Measurements from ENCODE around the gene HRH1. TPM values are rescaled to one million over a fixed set of nuclear protein-coding genes. Genes with fewer than 3 reads are reported as not detected.

HRH1 gene
- polyA plus RNA-seq, 1 donor (not counting 4 experiments of a cell fraction or from before 2014, with no cell fraction given): 13.9 TPM

GRCh38 chr3:11240496-11240895 is 86.2 kb downstream of the HRH1 start:
- no peak overlapping the region for H3K27ac ChIP-seq (ENCODE audit: control insufficient read depth, insufficient read depth, low read length)

GRCh38 chr3:11244121-11244677 is 89.9 kb downstream of the HRH1 start:
- H3K79me2 ChIP-seq (ENCODE audit: control insufficient read depth, insufficient read depth, low read length): peaks cover 39% of the 10 kb centered on the region
- H3K9me3 ChIP-seq (ENCODE audit: control insufficient read depth, low read depth, low read length): no peaks in the 10 kb centered on the region
- no peaks in the 10 kb centered on the region for H3K27me3 ChIP-seq (ENCODE audit: control insufficient read depth, extremely low read depth, insufficient read depth, low read length)
- H3K36me3 ChIP-seq (ENCODE audit: control insufficient read depth in 2 of 2, extremely low read depth in 1 of 2, insufficient read depth in 2 of 2, low read length in 2 of 2): peaks cover 2 to 12% of the 10 kb centered on the region in 2 experiments
- dilution Hi-C loops (cut with MboI; ENCODE audit: extremely low pct_ligation_motif_present, low sequenced_read_pairs): no loop called here
- no peak for DNase-seq (ENCODE audit: low read depth, low spot score)
- no peak overlapping the region for H3K9ac ChIP-seq (ENCODE audit: control insufficient read depth, extremely low read depth, insufficient read depth, low read length)
- H4K20me1 ChIP-seq (ENCODE audit: control insufficient read depth, extremely low read depth, insufficient read depth, low read length): no peaks in the 10 kb centered on the region
- H3K4me2 ChIP-seq (ENCODE audit: control insufficient read depth, extremely low read depth, insufficient read depth, low read depth, low read length): no peak overlapping the region
- no peak overlapping the region for H2AFZ ChIP-seq (ENCODE audit: control insufficient read depth, low read length)
- H3K27ac ChIP-seq (ENCODE audit: control insufficient read depth, insufficient read depth, low read length): peak overlapping the region; percentile 72
- no peak overlapping the region for H3K4me3 ChIP-seq (ENCODE audit: control insufficient read depth in 2 of 3, extremely low read depth in 1 of 3, insufficient read depth in 2 of 3, low read depth in 1 of 3, low read length in 3 of 3)
- TF ChIP-seq CTCF (optimal IDR thresholded peaks at IDR 0.05 in 1 of 3, IDR thresholded peaks at IDR 0.05 in 1 of 3, conservative IDR thresholded peaks at IDR 0.05 in 1 of 3; ENCODE audit: extremely low read depth in 1 of 3, insufficient read depth in 2 of 3, low read length in 3 of 3) (no peak), EZH2 (IDR thresholded peaks at IDR 0.05; ENCODE audit: low read length) (no peak)
- FAIRE-seq: peak; percentile 78
- peaks cover 5% of the 10 kb centered on the region for H3K9me1 ChIP-seq (ENCODE audit: control insufficient read depth, extremely low read depth, insufficient read depth, low read length)
- H3K4me1 ChIP-seq (ENCODE audit: control insufficient read depth, extremely low read depth, insufficient read depth, low read length): peaks cover 42% of the 10 kb centered on the region

More at GRCh38 chr3:11240496-11240895, 86.2 kb downstream of the HRH1 start:
- Histone ChIP-seq H3K27me3 (ENCODE audit: control insufficient read depth, extremely low read depth, insufficient read depth, low read length) (no peaks in the 10 kb centered on the region), H4K20me1 (ENCODE audit: control insufficient read depth, extremely low read depth, insufficient read depth, low read length) (no peaks in the 10 kb centered on the region), H3K9ac (ENCODE audit: control insufficient read depth, extremely low read depth, insufficient read depth, low read length) (no peak overlapping the region), H3K9me1 (ENCODE audit: control insufficient read depth, extremely low read depth, insufficient read depth, low read length) (peaks cover 2% of the 10 kb centered on the region), H2AFZ (ENCODE audit: control insufficient read depth, low read length) (no peak overlapping the region), H3K4me3 (ENCODE audit: control insufficient read depth in 2 of 3, extremely low read depth in 1 of 3, insufficient read depth in 2 of 3, low read depth in 1 of 3, low read length in 3 of 3) (no peak overlapping the region), H3K4me1 (ENCODE audit: control insufficient read depth, extremely low read depth, insufficient read depth, low read length) (peaks cover 48% of the 10 kb centered on the region), H3K4me2 (ENCODE audit: control insufficient read depth, extremely low read depth, insufficient read depth, low read depth, low read length) (no peak overlapping the region), H3K36me3 (ENCODE audit: control insufficient read depth in 2 of 2, extremely low read depth in 1 of 2, insufficient read depth in 2 of 2, low read length in 2 of 2) (peaks cover 4% of the 10 kb centered on the region in 2 experiments), H3K79me2 (ENCODE audit: control insufficient read depth, insufficient read depth, low read length) (peaks cover 23% of the 10 kb centered on the region), H3K9me3 (ENCODE audit: control insufficient read depth, low read depth, low read length) (no peaks in the 10 kb centered on the region)
- DNase-seq (ENCODE audit: low read depth, low spot score) (no peak), FAIRE-seq (no peak)
- TF ChIP-seq EZH2 (IDR thresholded peaks at IDR 0.05; ENCODE audit: low read length) (no peak), CTCF (optimal IDR thresholded peaks at IDR 0.05 in 1 of 3, IDR thresholded peaks at IDR 0.05 in 1 of 3, conservative IDR thresholded peaks at IDR 0.05 in 1 of 3; ENCODE audit: extremely low read depth in 1 of 3, insufficient read depth in 2 of 3, low read length in 3 of 3) (no peak)
- dilution Hi-C loops (cut with MboI; ENCODE audit: extremely low pct_ligation_motif_present, low sequenced_read_pairs): no loop called here

All from keratinocyte (primary cell).